Stimulated activated naive B cell treated with anti-CD40 and anti-IgM and Interleukin-4, amounts not matched to agents 10 μg/mL and 1 μg/mL and 100 μg/mL, for 72 hours (primary cell): Measurements from ENCODE around the gene KCNJ1.

Experiments used
- ATAC-seq, 2 donors: fragments of 150-1000 bp; cut with Tn5 transposase; replicated peaks; 2 replicates each; pipeline ENCODE4 v1.10.0; 2021; ENCODE audit warnings: moderate library complexity in 1 of 2
- DNase-seq: peaks from one replicate; pipeline ENCODE4 v3.0.0; 2021
- H3K27ac Mint-ChIP-seq: one replicate; pipeline ENCODE4 v1.8.0; 2022; ENCODE audit warnings: mild to moderate bottlenecking, mixed read lengths
- H3K27me3 Mint-ChIP-seq, 2 donors: one replicate each; pipeline ENCODE4 v1.8.0; 2022; ENCODE audit warnings: mixed read lengths in 2 of 2
- H3K36me3 Mint-ChIP-seq, 2 donors: one replicate each; pipeline ENCODE4 v1.8.0; 2022; ENCODE audit warnings: mixed read lengths in 2 of 2, mild to moderate bottlenecking in 1 of 2
- H3K4me1 Mint-ChIP-seq, 2 donors: one replicate each; pipeline ENCODE4 v1.8.0; 2022; ENCODE audit warnings: mixed read lengths in 2 of 2, mild to moderate bottlenecking in 1 of 2
- H3K4me3 Mint-ChIP-seq, 2 donors: one replicate each; pipeline ENCODE4 v1.8.0; 2022; ENCODE audit warnings: mild to moderate bottlenecking in 2 of 2, mixed read lengths in 2 of 2, moderate library complexity in 1 of 2
- H3K9me3 Mint-ChIP-seq, 2 donors: one replicate each; pipeline ENCODE4 v1.8.0; 2022; ENCODE audit warnings: mixed read lengths in 2 of 2, mild to moderate bottlenecking in 1 of 2

KCNJ1 gene

GRCh38 chr11:128839081-128839480 is 28.0 kb downstream of the KCNJ1 start:
- peaks cover 48 to 100% of the 10 kb centered on the region in 2 donors for H3K4me1 Mint-ChIP-seq
- ATAC-seq: no peak
- H3K36me3 Mint-ChIP-seq: peaks cover 6 to 15% of the 10 kb centered on the region in 2 donors
- DNase-seq: no peak
- peak overlapping the region; percentile 17 for H3K27ac Mint-ChIP-seq
- no peak overlapping the region for H3K4me3 Mint-ChIP-seq
- H3K27me3 Mint-ChIP-seq: no peaks in the 10 kb centered on the region
- peaks cover 6 to 7% of the 10 kb centered on the region in 2 donors for H3K9me3 Mint-ChIP-seq

GRCh38 chr11:128837627-128838026 is 29.5 kb downstream of the KCNJ1 start:
- no peak overlapping the region for H3K4me3 Mint-ChIP-seq
- no peak for ATAC-seq
- no peaks in the 10 kb centered on the region for H3K27me3 Mint-ChIP-seq
- peaks cover 54 to 100% of the 10 kb centered on the region in 2 donors for H3K4me1 Mint-ChIP-seq
- peaks cover 6 to 7% of the 10 kb centered on the region in 2 donors for H3K9me3 Mint-ChIP-seq
- no peak for DNase-seq
- H3K27ac Mint-ChIP-seq: no peak overlapping the region
- H3K36me3 Mint-ChIP-seq: peaks cover 6 to 15% of the 10 kb centered on the region in 2 donors

- Mint-ChIP-seq H3K4me3 (peak overlapping the region; percentile 61 to 63), H3K27ac (peak overlapping the region; percentile 63), H3K36me3 (peaks cover 6 to 15% of the 10 kb centered on the region in 2 donors), H3K9me3 (peaks cover 6 to 7% of the 10 kb centered on the region in 2 donors), H3K27me3 (no peaks in the 10 kb centered on the region), H3K4me1 (peaks cover 49 to 100% of the 10 kb centered on the region in 2 donors)
- ATAC-seq: no peak
- no peak for DNase-seq
These were observed 31.2 kb downstream of the KCNJ1 start for GRCh38 chr11:128835741-128836430.

- H3K9me3 Mint-ChIP-seq: peaks cover 2 to 4% of the 10 kb centered on the region in 2 donors
- no peak for ATAC-seq
- H3K27ac Mint-ChIP-seq: no peak overlapping the region
- peaks cover 8 to 18% of the 10 kb centered on the region in 2 donors for H3K36me3 Mint-ChIP-seq
- peaks cover 45 to 96% of the 10 kb centered on the region in 2 donors for H3K4me1 Mint-ChIP-seq
- H3K27me3 Mint-ChIP-seq: no peaks in the 10 kb centered on the region
- no peak overlapping the region for H3K4me3 Mint-ChIP-seq
- no peak for DNase-seq
These were observed 32.9 kb downstream of the KCNJ1 start for GRCh38 chr11:128834157-128834556.

- peak overlapping the region; percentile 83 for H3K27ac Mint-ChIP-seq
- H3K4me1 Mint-ChIP-seq: peaks cover 44 to 82% of the 10 kb centered on the region in 2 donors
- peaks cover 7 to 13% of the 10 kb centered on the region in 2 donors for H3K36me3 Mint-ChIP-seq
- H3K4me3 Mint-ChIP-seq: peak overlapping the region; percentile 66
- DNase-seq: peak; percentile 17
- peak; percentile 73 to 75 for ATAC-seq
- peaks cover 0 to 4% of the 10 kb centered on the region in 2 donors for H3K9me3 Mint-ChIP-seq
- H3K27me3 Mint-ChIP-seq: no peaks in the 10 kb centered on the region
These were observed 35.0 kb downstream of the KCNJ1 start for GRCh38 chr11:128832121-128832497.

- peak overlapping the region; percentile 86 for H3K27ac Mint-ChIP-seq
- DNase-seq (peak; percentile 72), ATAC-seq (peak; percentile 85 to 86)
- H3K36me3 Mint-ChIP-seq: peaks cover 6 to 16% of the 10 kb centered on the region in 2 donors
- peak overlapping the region; percentile 66 for H3K4me3 Mint-ChIP-seq
- peaks cover 0 to 4% of the 10 kb centered on the region in 2 donors for H3K9me3 Mint-ChIP-seq
- H3K4me1 Mint-ChIP-seq: peaks cover 46 to 78% of the 10 kb centered on the region in 2 donors
- H3K27me3 Mint-ChIP-seq: no peaks in the 10 kb centered on the region
These were observed 35.6 kb downstream of the KCNJ1 start for GRCh38 chr11:128831174-128832120.

- no peaks in the 10 kb centered on the region for H3K9me3 Mint-ChIP-seq
- ATAC-seq (peak; percentile 17 to 30), DNase-seq (no peak)
- H3K4me3 Mint-ChIP-seq: peak overlapping the region; percentile 45 to 58
- no peaks in the 10 kb centered on the region for H3K27me3 Mint-ChIP-seq
- peak overlapping the region; percentile 62 for H3K27ac Mint-ChIP-seq
- H3K4me1 Mint-ChIP-seq: peaks cover 40 to 73% of the 10 kb centered on the region in 2 donors
- H3K36me3 Mint-ChIP-seq: peaks cover 4 to 17% of the 10 kb centered on the region in 2 donors
These were observed 36.6 kb downstream of the KCNJ1 start for GRCh38 chr11:128830290-128831173.

- H3K36me3 Mint-ChIP-seq: peaks cover 6 to 24% of the 10 kb centered on the region in 2 donors
- ATAC-seq (no peak), DNase-seq (no peak)
- H3K4me3 Mint-ChIP-seq: no peak overlapping the region
- H3K9me3 Mint-ChIP-seq: no peaks in the 10 kb centered on the region
- no peak overlapping the region for H3K27ac Mint-ChIP-seq
- peaks cover 34 to 60% of the 10 kb centered on the region in 2 donors for H3K4me1 Mint-ChIP-seq
- no peaks in the 10 kb centered on the region for H3K27me3 Mint-ChIP-seq
These were observed 38.7 kb downstream of the KCNJ1 start for GRCh38 chr11:128828350-128828749.

GRCh38 chr11:128827191-128827893 is 39.8 kb downstream of the KCNJ1 start:
- H3K36me3 Mint-ChIP-seq: peaks cover 8 to 31% of the 10 kb centered on the region in 2 donors
- no peak for ATAC-seq
- H3K9me3 Mint-ChIP-seq: no peaks in the 10 kb centered on the region

GRCh38 chr11:128825050-128825784 is 41.9 kb downstream of the KCNJ1 start:
- Mint-ChIP-seq H3K27me3 (no peaks in the 10 kb centered on the region), H3K27ac (peak overlapping the region; percentile 69), H3K9me3 (no peaks in the 10 kb centered on the region), H3K4me1 (peaks cover 16 to 31% of the 10 kb centered on the region in 2 donors), H3K4me3 (no peak overlapping the region), H3K36me3 (peaks cover 11 to 41% of the 10 kb centered on the region in 2 donors)
- no peak for DNase-seq
- ATAC-seq: no peak

More at GRCh38 chr11:128827191-128827893, 39.8 kb downstream of the KCNJ1 start:
- H3K4me3 Mint-ChIP-seq: no peak overlapping the region
- H3K27ac Mint-ChIP-seq: peak overlapping the region; percentile 68
- no peaks in the 10 kb centered on the region for H3K27me3 Mint-ChIP-seq
- no peak for DNase-seq
- peaks cover 26 to 51% of the 10 kb centered on the region in 2 donors for H3K4me1 Mint-ChIP-seq

GRCh38 chr11:128824191-128825049 is 42.7 kb downstream of the KCNJ1 start:
- DNase-seq: no peak
- no peaks in the 10 kb centered on the region for H3K9me3 Mint-ChIP-seq
- peaks cover 9 to 42% of the 10 kb centered on the region in 2 donors for H3K36me3 Mint-ChIP-seq
- no peaks in the 10 kb centered on the region for H3K27me3 Mint-ChIP-seq
- peak overlapping the region; percentile 60 for H3K4me3 Mint-ChIP-seq
- H3K4me1 Mint-ChIP-seq: peaks cover 13 to 23% of the 10 kb centered on the region in 2 donors
- peak overlapping the region; percentile 69 for H3K27ac Mint-ChIP-seq
- ATAC-seq: no peak

- Mint-ChIP-seq H3K27ac (peak overlapping the region; percentile 37), H3K4me3 (peak overlapping the region; percentile 60), H3K27me3 (no peaks in the 10 kb centered on the region), H3K36me3 (peaks cover 9 to 49% of the 10 kb centered on the region in 2 donors), H3K4me1 (peaks cover 17 to 23% of the 10 kb centered on the region in 2 donors), H3K9me3 (no peaks in the 10 kb centered on the region)
- no peak for DNase-seq
- ATAC-seq: no peak
These were observed 43.3 kb downstream of the KCNJ1 start for GRCh38 chr11:128823753-128824152.
